Muscle of arm (tissue), 12 donors: Measurements from ENCODE around the gene CRABP2. TPM values are rescaled to one million over a fixed set of nuclear protein-coding genes. Genes with fewer than 3 reads are reported as not detected.
A peak's percentile ranks its signal among the peaks of the same experiment; 100 is the strongest.

Experiments
- DNase-seq: peaks from one replicate; pipeline ENCODE4 v3.0.0-alpha.2; 2013
- polyA plus RNA-seq, 12 donors: library from polyadenylated mRNA; unstranded; fragments of 120-200 nt; gene quantifications; one replicate each; pipeline ENCODE4 v1.2.1, GENCODE V29; 2013; ENCODE audit not compliant: insufficient read length in 12 of 12

Gene CRABP2
- polyA plus RNA-seq, 12 donors, result 230 to 919 (median 293) TPM

DNA sequence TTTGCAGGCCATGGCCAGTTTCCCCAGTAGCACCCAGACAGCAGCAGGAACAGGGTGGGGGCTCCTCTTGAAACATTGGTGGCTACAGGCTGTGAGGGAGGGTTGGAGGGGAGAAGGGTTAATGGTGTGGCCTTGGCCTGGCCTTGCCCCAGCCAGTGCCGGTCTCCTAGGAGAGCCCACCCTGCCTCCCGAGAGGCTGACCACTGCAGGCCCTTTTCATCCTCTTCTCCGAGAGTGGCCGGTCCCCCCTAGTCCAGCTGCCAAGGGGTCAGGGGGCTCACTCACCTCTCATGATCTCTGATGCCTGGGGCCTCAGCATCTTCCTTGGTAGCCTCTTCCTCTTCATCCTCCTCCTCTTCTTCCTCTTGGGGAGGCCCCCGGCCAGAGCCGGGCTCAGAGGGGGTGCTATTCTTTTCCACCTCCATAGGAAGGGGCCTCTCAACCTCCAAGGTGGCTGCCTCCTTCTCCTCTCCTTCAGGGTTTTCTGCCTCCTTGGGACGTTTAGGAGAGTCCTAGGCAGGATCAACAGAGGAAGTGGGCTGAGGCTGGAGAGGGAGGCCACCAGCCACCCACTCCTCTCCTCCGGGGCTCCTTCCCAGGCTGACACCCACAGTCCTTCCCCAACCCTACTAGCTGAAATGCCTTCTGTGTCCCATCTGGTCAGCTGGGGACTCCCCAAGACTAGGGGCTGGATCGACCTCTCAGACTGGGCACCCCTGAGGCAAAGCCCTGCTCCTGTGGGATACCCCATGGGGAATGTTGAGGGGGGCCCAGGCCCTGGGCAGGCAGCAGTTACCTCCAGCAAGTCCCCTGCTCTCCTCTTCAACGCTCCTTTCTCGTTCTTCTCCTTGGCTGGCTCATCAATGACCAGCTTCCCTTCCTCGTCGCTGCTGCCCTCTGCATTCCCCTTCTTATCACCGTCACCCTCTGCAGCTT, 38.3 kb upstream of the CRABP2 start:
- no peak for DNase-seq

DNA sequence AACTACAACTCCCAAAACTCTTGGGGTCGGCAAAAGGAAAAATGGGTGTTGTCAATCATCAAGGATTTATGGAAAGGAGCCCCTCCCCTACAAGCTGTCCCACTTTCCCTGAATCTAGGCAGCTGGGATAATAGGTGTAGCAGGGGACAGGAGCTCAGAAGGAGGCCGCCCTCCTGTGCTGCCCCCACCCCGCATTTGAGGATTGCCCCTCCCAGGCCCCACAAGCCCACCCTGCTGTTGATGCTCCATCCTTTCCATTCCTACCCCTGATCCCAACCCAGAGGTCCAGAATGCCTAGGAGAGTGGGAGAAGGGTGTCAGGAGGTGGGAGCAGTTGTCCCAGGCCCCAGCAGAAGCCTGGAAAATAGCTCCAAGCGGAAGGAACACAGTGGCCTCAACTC, 37.4 kb upstream of the CRABP2 start:
- no peak for DNase-seq

DNA sequence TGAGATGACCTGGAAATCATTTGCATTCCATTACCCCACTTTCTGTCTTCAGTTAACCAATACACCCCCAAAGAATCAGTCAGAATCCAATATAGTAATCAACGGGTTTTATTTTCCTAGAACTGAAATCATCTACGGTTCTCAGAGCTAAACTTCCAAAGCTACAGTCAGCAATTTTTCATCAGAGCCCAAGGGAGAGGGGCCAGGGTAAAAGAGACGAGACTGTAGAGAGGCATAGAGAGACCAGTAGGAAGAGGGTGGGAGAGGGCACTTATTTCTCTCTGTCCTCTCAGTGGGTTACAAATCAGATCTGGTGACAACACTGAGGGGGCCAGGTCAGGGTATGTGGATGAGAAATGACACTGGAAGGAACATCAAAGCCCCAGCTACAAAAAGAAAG, 36.6 kb upstream of the CRABP2 start:
- DNase-seq, result no peak

DNA sequence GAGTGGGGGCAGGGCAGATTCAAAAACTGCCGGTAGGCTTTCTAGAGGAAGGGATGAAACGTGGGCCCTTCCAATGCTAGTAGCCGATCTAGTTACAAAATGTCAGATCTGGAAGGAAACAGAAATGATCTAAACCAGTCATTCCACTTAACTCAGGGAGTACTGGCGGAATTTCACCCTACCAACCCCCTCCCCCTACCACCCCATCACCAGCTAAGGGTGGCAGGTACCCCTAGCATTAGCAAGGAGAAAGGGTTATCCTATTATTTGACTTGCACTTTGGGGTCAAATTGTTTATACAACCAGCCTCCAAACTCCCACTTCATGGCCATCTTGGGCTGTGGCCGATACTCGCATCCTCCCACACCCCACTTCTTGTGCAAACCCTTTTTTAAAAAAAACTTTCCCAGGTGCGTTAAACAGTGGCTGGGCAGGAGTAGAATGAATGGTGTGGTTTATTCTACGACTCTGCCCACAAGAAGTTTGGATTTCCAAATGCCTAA, 36.1 kb upstream of the CRABP2 start:
- no peak for DNase-seq

DNA sequence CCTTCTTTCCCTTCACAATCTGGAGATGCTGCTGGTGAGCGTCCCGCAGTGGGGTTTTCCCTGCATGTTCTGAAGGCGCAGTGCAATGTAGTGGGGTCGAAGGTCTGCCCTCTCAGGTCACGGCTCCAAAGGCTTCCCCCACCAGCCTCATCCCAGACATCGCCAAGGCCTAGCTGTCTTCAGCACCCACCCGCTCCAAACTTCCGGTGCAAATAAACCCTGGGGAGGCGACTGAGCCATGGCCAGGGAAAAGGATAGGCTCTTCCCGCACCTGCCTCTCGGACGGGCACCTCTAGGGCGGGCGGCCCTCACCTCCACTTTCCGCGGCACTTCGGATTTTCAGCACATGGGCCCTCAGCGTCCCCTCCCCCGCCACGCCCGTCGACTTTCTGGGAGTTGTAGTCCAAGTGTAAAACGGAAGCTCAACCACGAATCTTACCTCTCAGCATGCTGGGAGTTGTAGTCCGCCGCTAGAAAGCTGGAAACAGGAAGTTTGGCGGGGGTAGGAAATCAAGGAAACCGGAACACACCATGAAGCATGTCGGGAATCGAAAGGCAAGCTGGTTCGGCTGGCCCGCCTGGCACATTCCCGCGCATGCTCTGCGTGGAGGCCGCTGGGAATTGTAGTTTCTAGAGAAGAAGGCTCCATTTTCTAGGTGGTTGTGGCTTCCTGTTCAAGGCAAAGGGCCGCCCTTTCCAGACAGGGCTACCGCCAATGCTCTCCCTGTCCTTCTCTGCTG, 35.5 kb upstream of the CRABP2 start, which contains the start of gene MRPL24:
MRPL24 (minus strand) TSS at position 348 of the 740 bp plus-strand sequence. CDS start 2,384 bp downstream, outside the sequence.
- peak; percentile 98 for DNase-seq

DNA sequence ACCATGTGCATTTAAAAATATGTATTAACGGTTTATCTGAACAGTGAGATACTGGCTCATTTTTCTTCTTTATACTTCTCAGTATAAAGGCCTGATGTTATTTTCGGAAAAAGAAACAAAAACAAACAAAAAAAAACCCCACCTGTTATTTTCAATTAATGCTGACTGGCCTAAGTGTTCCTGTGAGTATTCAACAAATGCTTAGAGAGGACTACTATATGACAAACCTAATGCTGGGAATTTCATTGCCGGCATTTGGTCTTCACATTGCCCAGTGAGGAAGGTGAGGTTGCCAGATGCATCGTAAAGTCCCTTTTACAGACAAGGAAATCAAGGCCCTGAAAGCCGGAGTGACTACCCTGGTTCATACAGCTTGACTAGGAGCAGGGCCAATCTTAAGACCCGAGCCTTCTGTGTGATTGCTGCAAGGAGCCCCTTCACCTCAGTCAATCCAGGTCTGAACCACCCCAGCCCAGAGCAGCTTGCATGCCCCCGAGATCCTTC, 34.9 kb upstream of the CRABP2 start:
- DNase-seq, result no peak

DNA sequence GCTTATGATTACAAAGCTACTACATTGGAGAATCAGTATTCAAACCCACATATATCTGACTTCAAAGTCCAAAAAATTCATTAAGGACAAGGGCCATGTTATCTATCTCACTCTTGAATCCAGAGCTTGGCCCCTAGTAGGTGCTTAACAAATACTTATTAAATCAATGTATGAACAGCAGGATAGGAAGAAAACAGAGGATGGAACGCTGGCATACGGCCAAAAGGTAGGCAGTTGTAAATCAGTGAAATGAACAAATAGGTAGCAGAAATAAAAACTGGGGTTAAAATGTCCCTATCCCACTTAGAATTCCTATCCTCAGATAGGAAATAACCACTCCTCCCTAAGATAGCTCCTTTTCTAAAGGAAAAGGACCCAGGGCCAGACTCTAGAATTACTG, 33.5 kb upstream of the CRABP2 start:
- no peak for DNase-seq

DNA sequence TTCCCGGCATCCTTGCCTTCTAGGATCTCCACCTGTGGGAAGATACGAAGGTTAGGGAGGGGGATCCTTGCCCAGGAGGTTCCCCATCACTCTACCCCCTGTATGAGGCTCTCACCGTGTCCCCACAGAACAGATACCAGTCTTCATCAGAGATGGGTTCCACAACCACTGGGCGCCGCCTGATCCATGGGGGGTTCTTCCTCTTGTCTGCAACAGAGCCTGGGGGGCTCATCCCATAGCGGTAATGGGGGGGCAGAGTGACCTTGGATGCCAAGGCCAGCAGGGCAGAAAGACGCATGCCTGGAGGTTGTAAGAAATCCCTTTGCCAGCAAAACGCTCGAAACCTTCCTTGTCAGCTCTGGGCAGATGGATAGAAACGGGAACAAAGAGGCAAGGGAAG, 33.0 kb upstream of the CRABP2 start:
- DNase-seq, result no peak

DNA sequence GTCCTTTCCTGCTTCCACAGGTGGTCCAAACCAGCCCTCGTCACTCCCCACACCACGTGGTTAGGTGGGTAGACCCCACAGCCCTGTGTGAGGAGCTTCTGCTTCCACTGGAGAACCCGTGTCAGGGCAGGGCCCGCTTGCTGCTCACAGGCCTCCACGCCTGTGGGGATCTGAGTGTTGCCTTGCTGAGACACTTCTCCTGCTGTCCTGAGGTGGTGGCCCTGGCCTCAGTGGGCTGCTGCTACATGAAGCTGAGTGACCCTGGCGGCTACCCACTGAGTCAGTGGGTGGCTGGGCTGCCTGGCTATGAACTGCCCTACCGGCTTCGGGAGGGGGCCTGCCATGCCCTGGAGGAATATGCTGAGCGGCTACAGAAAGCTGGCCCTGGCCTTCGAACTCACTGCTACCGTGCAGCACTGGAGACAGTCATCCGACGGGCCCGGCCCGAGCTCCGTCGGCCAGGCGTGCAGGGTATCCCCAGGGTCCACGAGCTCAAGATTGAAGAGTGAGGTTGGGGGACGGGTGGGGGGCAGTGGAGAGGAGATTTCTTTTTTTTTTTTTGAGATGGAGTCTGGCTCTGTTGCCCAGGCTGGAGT, 28.7 kb upstream of the CRABP2 start:
- DNase-seq, result no peak

DNA sequence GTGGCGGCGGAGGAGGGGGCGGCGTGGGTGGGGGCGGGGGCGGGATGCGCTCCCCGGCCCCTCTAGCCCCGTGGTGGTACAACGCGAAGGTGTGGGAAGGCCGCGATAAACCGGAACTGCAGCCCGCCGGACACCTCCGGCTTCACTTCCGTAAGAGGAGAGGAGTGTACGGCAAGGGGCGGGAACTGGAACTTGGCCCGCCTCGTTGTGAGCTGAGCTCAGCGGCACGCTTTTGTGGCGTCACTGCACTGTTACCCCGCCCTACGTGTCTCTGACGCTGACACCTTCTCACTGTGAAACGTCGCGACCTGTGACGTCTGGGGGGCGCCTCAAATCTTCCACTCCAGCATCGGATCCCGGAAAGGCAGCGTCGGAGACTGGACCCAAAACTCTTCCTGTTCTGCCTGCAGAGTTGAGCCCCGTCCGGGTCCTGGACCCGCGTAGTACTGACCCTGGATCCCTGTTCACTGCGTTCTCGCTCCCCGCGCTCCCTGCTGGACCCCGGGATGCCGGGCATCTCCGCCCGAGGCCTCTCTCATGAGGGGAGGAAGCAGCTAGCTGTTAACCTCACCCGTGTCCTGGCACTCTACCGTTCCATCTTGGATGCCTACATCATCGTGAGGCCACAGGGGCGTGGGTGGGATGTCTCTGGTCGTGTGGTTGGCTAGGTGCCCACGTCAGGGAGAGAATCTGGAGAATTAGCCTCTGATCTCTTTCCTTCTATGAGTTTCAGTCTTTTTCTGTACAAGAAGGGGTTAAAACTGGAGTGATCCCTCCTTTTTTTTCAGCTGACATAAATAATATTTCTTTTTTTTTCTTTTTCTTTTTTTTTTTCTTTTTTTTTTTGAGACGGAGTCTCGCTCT, 23.4 kb upstream of the CRABP2 start, which contains the start of gene ISG20L2:
ISG20L2 (minus strand) TSS at position 168 of the 864 bp plus-strand sequence. CDS start 1,114 bp downstream, outside the sequence.
- peak; percentile 98 for DNase-seq

DNA sequence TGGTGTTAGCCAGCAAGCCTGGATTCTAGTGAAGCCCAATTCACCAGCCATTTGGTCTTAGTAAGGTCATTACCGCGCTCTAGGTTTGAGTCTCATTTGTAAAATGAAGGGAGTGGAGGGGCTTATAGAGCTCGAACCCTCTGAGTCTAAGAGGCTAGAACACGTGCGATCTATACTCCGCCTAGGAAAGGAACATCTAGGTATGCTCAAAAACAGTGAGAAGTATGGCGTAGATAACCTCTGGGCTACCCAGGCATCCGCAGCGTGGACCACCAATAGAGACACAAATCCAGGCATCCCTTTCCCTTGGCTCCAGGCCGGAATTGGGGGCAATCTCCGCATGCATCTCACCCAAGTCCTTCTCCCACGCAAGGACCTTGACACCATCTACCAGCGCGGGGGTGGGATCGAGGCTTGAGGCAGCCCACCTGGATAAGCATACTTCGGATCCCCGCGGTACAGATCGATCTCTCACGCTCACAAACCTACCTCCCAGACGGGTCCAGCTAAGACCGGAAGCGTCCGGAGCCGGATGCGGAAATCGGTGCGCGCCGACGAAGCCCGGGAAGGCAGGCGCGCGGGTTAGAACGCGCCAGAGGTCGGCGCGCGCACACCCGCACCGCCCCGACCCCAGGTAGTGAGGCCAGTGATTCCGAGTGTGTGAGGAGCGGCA, 22.7 kb upstream of the CRABP2 start, which contains the start of gene METTL25B:
METTL25B (plus strand) TSS at position 544 of the 673 bp plus-strand sequence. CDS start 636 bp downstream, outside the sequence.
- no peak for DNase-seq

DNA sequence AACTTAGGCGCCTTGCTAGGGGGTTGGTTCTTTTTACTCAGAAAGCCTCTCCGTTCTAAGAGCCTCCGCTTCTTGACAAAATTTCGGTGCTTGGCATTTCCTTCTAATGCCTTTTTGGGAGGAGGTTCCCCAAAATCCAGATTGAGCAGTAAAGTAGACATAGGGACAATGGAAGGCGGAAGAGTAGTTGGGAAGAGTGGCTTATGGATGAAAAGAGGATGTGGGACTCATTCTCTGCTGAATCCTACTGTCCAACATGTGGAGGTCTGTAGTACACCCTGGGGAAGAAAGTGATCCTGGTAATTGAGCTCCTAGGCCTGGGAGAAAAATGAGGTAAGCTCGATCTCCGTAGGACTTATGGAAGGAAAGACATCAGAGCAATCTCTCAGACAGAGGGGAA, 22.1 kb upstream of the CRABP2 start:
- DNase-seq, result no peak

DNA sequence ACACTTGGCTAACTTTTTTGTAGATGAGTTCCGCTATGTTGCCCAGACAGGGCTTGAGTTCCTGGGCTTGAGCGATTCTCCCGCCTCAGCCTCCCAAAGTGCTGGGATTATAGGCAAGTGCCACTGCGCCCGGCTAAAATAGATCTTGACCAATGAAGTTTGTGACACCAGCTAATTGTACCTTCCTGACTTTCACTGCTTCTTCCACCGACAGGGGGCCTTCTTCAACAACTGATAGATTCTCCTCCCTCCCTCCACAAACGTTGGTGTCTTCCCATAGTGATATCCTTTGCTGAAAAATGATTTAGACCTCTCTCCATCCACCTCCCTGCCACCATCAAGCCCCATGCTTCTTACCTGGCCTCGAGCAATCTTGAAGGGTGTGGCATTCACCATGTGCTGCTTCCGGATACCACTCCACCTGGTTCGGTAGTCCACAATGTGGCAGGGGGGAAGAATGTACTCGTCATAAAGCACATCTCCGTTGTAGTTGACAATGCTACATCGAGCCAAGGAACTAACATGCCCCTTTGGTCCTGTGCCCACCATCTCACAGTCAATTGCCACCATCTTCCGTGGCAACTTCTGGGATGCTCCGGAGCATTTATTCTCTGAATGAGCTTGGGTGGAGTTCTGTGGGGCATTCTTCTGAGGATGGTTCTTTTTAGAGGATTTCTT, 21.3 kb upstream of the CRABP2 start:
- no peak for DNase-seq

DNA sequence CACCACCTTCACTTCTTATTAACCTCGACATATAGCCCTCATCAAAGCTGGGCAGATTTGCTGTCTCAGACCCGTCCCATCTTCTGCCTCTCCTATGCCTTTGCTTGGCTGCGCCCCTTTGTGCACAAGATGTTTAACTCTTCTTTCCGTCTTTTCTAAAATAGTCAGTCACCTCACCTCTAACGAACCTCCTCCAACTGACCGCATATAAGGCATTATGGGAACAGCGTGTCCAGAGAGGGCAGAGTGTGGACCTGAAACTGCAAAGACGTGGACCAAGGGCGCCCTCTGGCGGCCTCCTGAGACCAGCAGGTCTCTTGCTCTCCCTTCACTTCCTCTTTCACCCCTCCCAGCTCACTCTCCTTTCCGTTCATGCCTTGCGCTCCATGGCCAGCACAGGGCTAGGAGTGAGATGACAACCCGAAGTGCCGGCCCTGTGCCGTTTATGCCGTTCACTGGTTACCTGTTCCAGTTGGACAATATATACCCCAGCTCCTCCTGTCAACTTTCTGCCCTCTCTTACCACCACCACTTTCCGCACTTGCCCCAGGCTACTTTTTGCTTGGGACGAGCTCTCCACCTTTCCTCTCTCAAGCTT, 20.4 kb upstream of the CRABP2 start:
- DNase-seq, result peak; percentile 94

DNA sequence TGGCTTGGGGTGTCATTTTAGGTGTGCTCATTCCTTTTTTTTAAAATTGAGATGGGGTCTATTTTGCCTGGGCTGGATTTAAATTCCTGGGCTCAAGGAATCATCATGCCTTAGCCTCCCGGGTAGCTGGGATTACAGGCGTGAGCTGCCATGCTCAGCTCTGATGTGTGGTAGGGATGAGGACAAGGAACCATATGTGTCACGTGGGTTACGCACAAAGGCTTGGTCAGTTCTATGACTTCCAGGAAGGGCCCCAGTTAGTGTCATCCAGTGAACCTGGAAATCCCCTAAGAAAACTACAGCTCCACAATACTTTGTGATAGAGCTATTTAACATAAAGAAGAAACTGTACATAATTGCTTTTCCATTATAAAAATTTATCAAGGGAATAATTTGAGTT, 16.2 kb upstream of the CRABP2 start:
- DNase-seq, result no peak

DNA sequence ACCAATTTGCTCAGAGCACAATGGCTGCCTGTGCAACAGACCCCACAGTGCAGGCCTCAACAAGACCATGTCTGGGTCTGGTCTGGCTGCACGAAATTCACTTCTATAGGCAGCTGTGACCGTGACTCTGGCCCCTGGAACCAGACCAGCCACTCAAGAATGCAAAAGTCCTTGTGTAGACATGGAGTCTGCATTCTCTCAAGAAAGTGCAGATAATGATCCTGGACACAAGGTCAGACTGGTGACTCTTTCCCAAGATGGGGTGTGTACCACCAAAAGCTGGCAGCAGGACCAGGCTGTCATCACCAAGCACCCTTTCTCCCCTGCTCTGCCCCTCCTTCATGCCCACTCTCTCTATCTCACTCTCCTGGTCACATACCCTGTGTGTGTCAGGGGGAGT, 15.7 kb upstream of the CRABP2 start:
- no peak for DNase-seq

DNA sequence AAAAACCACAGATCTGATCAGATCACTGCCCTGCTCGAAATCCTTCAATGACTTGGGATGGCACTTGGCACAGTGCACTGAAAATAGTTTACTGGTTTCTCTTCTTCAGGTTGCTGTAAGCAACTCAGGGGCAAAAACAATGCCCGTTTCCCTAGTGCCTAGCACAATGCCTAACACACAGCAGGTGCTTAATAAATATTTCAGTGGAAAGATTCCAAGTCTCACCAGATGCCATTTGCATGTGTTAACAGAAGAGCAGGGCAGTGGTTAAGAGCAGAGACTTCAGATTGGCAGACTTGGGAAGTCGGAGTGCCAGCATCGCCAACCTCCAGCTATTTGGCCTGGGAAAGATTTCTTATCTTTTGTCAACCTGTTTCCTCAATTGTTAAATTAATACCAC, 12.0 kb upstream of the CRABP2 start:
- no peak for DNase-seq

DNA sequence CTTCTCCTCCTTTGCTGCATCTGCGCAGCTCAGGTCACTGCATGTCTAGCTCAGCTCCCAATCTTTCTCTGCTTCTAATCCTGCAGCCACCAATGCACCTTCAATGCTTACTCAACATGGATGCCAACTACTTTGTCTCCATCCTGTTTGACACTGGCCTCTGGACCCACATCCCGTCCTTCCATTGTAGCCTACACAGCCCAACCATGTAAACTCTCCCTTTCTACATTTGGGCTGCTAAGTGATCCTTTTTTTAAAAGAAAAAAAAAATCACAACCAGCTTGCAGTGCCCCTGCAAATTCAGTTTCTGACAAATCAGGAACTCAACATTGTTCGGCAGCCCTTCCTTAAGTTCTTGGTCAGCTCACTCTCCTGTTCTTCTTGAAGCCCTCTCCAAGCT, 9.4 kb upstream of the CRABP2 start:
- DNase-seq, result no peak

DNA sequence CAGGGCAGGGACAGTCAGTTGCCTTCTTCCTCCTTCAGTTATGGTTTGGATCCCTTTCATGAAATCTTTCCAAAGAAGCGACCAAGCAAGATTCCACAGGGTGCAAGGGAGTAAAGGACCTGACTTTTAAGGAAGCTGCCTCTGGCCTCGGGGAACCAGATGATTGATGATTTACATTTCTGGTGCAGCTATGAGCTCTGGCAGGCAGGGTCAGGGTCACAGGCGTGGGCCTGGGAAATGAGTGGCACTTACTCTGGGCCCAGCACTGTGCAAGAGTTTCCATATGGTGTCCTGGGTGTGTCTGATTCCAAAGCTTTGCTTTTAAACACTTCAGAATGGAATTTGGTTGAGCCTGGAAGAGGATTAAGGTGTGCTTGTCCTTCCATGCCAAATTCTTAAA, 7.2 kb upstream of the CRABP2 start:
- no peak for DNase-seq
